Stomach (tissue), 9 donors: ENCODE data around the gene PLAAT3. TPM values are rescaled to one million over a fixed set of nuclear protein-coding genes. Genes with fewer than 3 reads are reported as not detected.
"Not testable (repeated sequence)": the region's sequence is repeated elsewhere in the genome, so short reads cannot be mapped to it uniquely, and the experiment has no call there.

Source experiments
- DNase-seq, 2 donors: peaks; one replicate each; pipeline versions ENCODE4 v3.0.0 to v3.0.0-alpha.2; 2013 to 2019
- H3K27ac ChIP-seq, 5 donors: fragments of 200-600 bp in 4 of 5; sonication (generic) in 4 of 5; one replicate each; pipeline ENCODE4 v1.5.1; 2013 to 2019; ENCODE audit warnings: mild to moderate bottlenecking in 1 of 5, moderate library complexity in 1 of 5
- H3K27me3 ChIP-seq, 3 donors: fragments of 200-600 bp; sonication (generic); one replicate each; pipeline ENCODE4 v1.5.1; 2017 to 2019; ENCODE audit warnings: mixed run types in 1 of 3
- H3K36me3 ChIP-seq, 4 donors: fragments of 200-600 bp; sonication (generic); 1 replicate in 3 of 4; 2 replicates in 1 of 4; pipeline ENCODE4 v1.5.1; 2016 to 2019
- H3K4me1 ChIP-seq, 4 donors: fragments of 200-600 bp; sonication (generic); one replicate each; pipeline ENCODE4 v1.5.1; 2016 to 2019
- H3K4me3 ChIP-seq, 4 donors: fragments of 200-600 bp; sonication (generic) in 3 of 4; one replicate each; pipeline ENCODE4 v1.5.1; 2016 to 2019; ENCODE audit warnings: mild to moderate bottlenecking in 1 of 4
- H3K9me3 ChIP-seq, 4 donors: fragments of 200-600 bp; sonication (generic); one replicate each; pipeline ENCODE4 v1.5.1; 2016 to 2019
- EP300 ChIP-seq: sonication (generic); formaldehyde crosslinking; IDR thresholded peaks from one replicate; pipeline ENCODE4 v1.6.1; 2017; ENCODE audit warnings: antibody characterized with exemption
- POLR2A ChIP-seq, 4 donors: fragments of 450-650 bp; IDR thresholded peaks; one replicate each; pipeline ENCODE4 v1.6.1; 2016; ENCODE audit warnings: antibody characterized with exemption in 4 of 4, control low read depth in 2 of 4, mild to moderate bottlenecking in 1 of 4, moderate library complexity in 1 of 4
- POLR2AphosphoS5 ChIP-seq, 3 donors: sonication (generic); formaldehyde crosslinking; IDR thresholded peaks; one replicate each; pipeline ENCODE4 v1.6.1; 2016; ENCODE audit warnings: antibody characterized with exemption in 3 of 3
- WGBS, 5 donors: extraction: QIAGEN DNeasy Blood & Tissue Kit in 3 of 5; methylation state at CpG; one replicate each; pipeline versions ENCODE4 v1.1.5 to v1.1.7; 2013 to 2018; 5-methylcytosine and 5-hydroxymethylcytosine counted together
- intact Hi-C: fragments of 100-400 bp; cut with DNase I; formaldehyde crosslinking; loops from one replicate; pipeline ENCODE4 v1.15.1; 2023; ENCODE audit warnings: low total_unique reads
- polyA plus RNA-seq, 3 donors: library from polyadenylated mRNA; stranded (reverse); fragments of 200-250 nt; gene quantifications; one replicate each; pipeline ENCODE4 v1.2.3, GENCODE V29; 2013
- total RNA-seq, 5 donors: library from RNA; depleted of rRNA; stranded (reverse); fragments of >200 nt; gene quantifications; one replicate each; pipeline versions ENCODE4 v1.1.0 to v1.2.3, GENCODE V29; 2014 to 2016
- TF ChIP-seq, protein P1 (sequence below), 7 experiments: fragments of 450-650 bp in 4 of 7; fragments of 200-600 bp in 3 of 7; sonication (generic) in 3 of 7; IDR thresholded peaks; one replicate each; pipeline ENCODE4 v1.5.1; 2016 to 2019; ENCODE audit warnings: antibody characterized with exemption in 7 of 7, control low read depth in 2 of 7, mild to moderate bottlenecking in 1 of 7
- donor health status: healthy with polysubstance abuse.
- donor health status: Bipolar disorder and iron deficiency.
- donor health status: healthy.

The PLAAT3 gene
- total and polyA plus RNA-seq, 8 donors: 10.6 to 75.0 (median 38.5) TPM; not detected in 2

- no peak for TF ChIP-seq EP300
- no peak for TF ChIP-seq POLR2AphosphoS5 (IDR thresholded peaks at IDR 0.05)
- no peak for TF ChIP-seq POLR2A (IDR thresholded peaks at IDR 0.05)
- TF ChIP-seq, protein P1, sequence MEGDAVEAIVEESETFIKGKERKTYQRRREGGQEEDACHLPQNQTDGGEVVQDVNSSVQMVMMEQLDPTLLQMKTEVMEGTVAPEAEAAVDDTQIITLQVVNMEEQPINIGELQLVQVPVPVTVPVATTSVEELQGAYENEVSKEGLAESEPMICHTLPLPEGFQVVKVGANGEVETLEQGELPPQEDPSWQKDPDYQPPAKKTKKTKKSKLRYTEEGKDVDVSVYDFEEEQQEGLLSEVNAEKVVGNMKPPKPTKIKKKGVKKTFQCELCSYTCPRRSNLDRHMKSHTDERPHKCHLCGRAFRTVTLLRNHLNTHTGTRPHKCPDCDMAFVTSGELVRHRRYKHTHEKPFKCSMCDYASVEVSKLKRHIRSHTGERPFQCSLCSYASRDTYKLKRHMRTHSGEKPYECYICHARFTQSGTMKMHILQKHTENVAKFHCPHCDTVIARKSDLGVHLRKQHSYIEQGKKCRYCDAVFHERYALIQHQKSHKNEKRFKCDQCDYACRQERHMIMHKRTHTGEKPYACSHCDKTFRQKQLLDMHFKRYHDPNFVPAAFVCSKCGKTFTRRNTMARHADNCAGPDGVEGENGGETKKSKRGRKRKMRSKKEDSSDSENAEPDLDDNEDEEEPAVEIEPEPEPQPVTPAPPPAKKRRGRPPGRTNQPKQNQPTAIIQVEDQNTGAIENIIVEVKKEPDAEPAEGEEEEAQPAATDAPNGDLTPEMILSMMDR (IDR thresholded peaks at IDR 0.05): no peak
- Histone ChIP-seq H3K4me1 (peaks cover 3 to 24% (median 13%) of the 10 kb centered on the region in 4 donors), H3K27me3 (no peaks in the 10 kb centered on the region), H3K9me3 (no peaks in the 10 kb centered on the region), H3K36me3 (no peaks in the 10 kb centered on the region), H3K4me3 (no peak overlapping the region), H3K27ac (no peak overlapping the region)
- DNase-seq: no peak
- intact Hi-C loops: no loop called here
- 90 to 100% (median 98%) methylated on average over 2 of the region's 2 CpGs for WGBS, 5 donors
These were observed 84.2 kb downstream of the PLAAT3 start for GRCh38 chr11:63530021-63530420.

GRCh38 chr11:63529373-63529772, 84.9 kb downstream of the PLAAT3 start:
- H3K4me3 ChIP-seq, H3K27ac ChIP-seq, H3K27me3 ChIP-seq, intact Hi-C loops, H3K36me3 ChIP-seq, DNase-seq, H3K9me3 ChIP-seq: not testable (repeated sequence)
- WGBS, 5 donors: 73 to 85% (median 82%) methylated on average over 6 of the region's 6 CpGs
- H3K4me1 ChIP-seq: peaks cover 3 to 23% (median 13%) of the 10 kb centered on the region in 4 donors

DNA sequence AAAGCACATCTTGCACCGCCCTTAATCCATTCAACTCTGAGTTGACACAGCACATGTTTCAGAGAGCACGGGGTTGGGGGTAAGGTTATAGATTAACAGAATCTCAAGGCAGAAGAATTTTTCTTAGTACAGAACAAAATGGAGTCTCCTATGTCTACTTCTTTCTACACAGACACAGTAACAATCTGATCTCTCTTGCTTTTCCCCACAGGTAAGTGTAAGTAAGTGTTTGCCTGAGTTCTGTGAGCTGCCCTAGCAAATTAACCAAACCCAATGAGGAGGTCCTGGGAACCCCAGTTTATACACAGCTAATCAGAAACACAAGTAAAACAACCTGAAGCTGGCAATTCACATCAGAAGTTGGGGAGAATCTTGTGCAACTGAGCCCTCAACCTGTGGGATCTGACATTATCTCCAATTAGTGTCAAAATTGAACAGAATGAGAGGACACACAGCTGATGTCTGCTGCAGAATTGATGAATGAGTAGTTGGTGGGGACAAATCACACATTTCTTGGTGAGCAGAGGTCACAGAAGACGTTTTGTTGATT, 85.4 kb downstream of the PLAAT3 start:
- H3K27ac ChIP-seq, H3K36me3 ChIP-seq, intact Hi-C loops, H3K4me3 ChIP-seq, DNase-seq, H3K27me3 ChIP-seq, H3K9me3 ChIP-seq: not testable (repeated sequence)
- 43 to 61% (median 52%) methylated on average over 1 of the region's 3 CpGs for WGBS, 5 donors
- peaks cover 3 to 23% (median 13%) of the 10 kb centered on the region in 4 donors for H3K4me1 ChIP-seq

- DNase-seq, H3K4me3 ChIP-seq, H3K27ac ChIP-seq, H3K27me3 ChIP-seq, H3K9me3 ChIP-seq, intact Hi-C loops, H3K36me3 ChIP-seq: not testable (repeated sequence)
- 34 to 51% (median 42%) methylated on average over 3 to 8 of the region's 11 CpGs for WGBS, 5 donors
- H3K4me1 ChIP-seq: peaks cover 3 to 20% (median 13%) of the 10 kb centered on the region in 4 donors
These were observed 86.1 kb downstream of the PLAAT3 start for GRCh38 chr11:63528156-63528555.

DNA sequence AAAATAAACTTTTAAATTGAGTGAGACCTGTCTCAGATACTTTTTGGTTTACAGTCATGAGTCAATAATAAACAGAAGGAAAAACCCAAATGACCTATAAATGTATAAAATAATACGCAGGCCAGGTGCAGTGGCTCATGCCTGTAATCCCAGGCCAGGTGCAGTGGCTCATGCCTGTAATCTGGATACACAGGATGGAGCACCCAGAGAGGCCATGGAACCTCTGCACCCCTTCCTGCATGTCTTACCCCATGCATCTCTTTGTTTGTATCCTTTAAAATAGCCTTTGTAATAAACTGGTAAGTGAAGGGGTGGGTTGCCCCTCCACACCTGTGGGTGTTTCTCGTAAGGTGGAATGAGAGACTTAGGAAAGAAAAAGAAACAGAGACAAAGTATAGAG, 86.6 kb downstream of the PLAAT3 start:
- WGBS, 5 donors: 78 to 96% (median 85%) methylated on average over 2 of the region's 2 CpGs
- H3K4me3 ChIP-seq: no peak overlapping the region
- intact Hi-C loops: no loop called here
- DNase-seq: no peak
- peaks cover under 1 to 15% (median 13%) of the 10 kb centered on the region in 4 donors for H3K4me1 ChIP-seq
- no peak overlapping the region for H3K27ac ChIP-seq
- H3K27me3 ChIP-seq: no peaks in the 10 kb centered on the region
- TF ChIP-seq POLR2AphosphoS5 (IDR thresholded peaks at IDR 0.05): no peak
- TF ChIP-seq, protein P1 (IDR thresholded peaks at IDR 0.05): no peak
- H3K36me3 ChIP-seq: no peaks in the 10 kb centered on the region
- H3K9me3 ChIP-seq: peaks cover 0 to 7% (median 2%) of the 10 kb centered on the region in 4 donors

Other genes starting within 250 kb of the PLAAT3 start
- not detected for gene SLC22A9, start 244.6 kb downstream of the PLAAT3 start, total RNA-seq
- not detected for gene SLC22A9, start 244.6 kb downstream of the PLAAT3 start, polyA plus RNA-seq
- 1 to 10 TPM in 2 of 5 donors, not detected in 3; 1.8 to 2.4 TPM for gene PLAAT5, start 123.3 kb downstream of the PLAAT3 start, total RNA-seq
- 1 to 10 TPM; 1.1 to 1.9 (median 1.9) TPM for gene PLAAT5, start 123.3 kb downstream of the PLAAT3 start, polyA plus RNA-seq
- gene LGALS12, start 108.3 kb downstream of the PLAAT3 start, total RNA-seq: under 1 TPM in 1 of 5 donors, not detected in 4; 0.55 TPM
- 1 to 10 TPM in 1 of 3 donors, under 1 TPM in 2; 0.38 to 1.1 (median 0.44) TPM for gene LGALS12, start 108.3 kb downstream of the PLAAT3 start, polyA plus RNA-seq
- gene PLAAT4, start 77.6 kb downstream of the PLAAT3 start, total RNA-seq: 100 to 1,000 TPM in 1 of 5 donors, 10 to 100 TPM in 3, 1 to 10 TPM in 1; 4.0 to 121 (median 12.7) TPM
- gene PLAAT4, start 77.6 kb downstream of the PLAAT3 start, polyA plus RNA-seq: 100 to 1,000 TPM in 1 of 3 donors, 10 to 100 TPM in 2; 86.9 to 262 (median 98.5) TPM
- 10 to 100 TPM in 1 of 5 donors, 1 to 10 TPM in 1, not detected in 3; 1.3 to 19.5 TPM for gene PLAAT2, start 51.1 kb downstream of the PLAAT3 start, total RNA-seq
- 10 to 100 TPM in 1 of 3 donors, 1 to 10 TPM in 2; 6.8 to 66.7 (median 7.6) TPM for gene PLAAT2, start 51.1 kb downstream of the PLAAT3 start, polyA plus RNA-seq
- gene ATL3, start 56.9 kb upstream of the PLAAT3 start, total RNA-seq: 10 to 100 TPM; 10.1 to 99.3 (median 53.5) TPM
- gene ATL3, start 56.9 kb upstream of the PLAAT3 start, polyA plus RNA-seq: 10 to 100 TPM in 1 of 3 donors, 1 to 10 TPM in 2; 5.7 to 17.7 (median 8.0) TPM
- gene RTN3, start 67.1 kb upstream of the PLAAT3 start, total RNA-seq: 10 to 100 TPM; 22.2 to 83.8 (median 28.6) TPM
- gene RTN3, start 67.1 kb upstream of the PLAAT3 start, polyA plus RNA-seq: 10 to 100 TPM; 26.6 to 61.0 (median 32.0) TPM
- gene ZFTA, start 154.3 kb upstream of the PLAAT3 start, total RNA-seq: 10 to 100 TPM in 2 of 5 donors, 1 to 10 TPM in 3; 1.8 to 16.8 (median 8.8) TPM
- 1 to 10 TPM; 4.4 to 6.9 (median 4.8) TPM for gene ZFTA, start 154.3 kb upstream of the PLAAT3 start, polyA plus RNA-seq
- gene SPINDOC, start 199.0 kb upstream of the PLAAT3 start, total RNA-seq: 10 to 100 TPM in 1 of 5 donors, 1 to 10 TPM in 3, under 1 TPM in 1; 0.45 to 13.6 (median 5.7) TPM
- 10 to 100 TPM in 1 of 3 donors, 1 to 10 TPM in 2; 4.6 to 12.1 (median 5.8) TPM for gene SPINDOC, start 199.0 kb upstream of the PLAAT3 start, polyA plus RNA-seq
- 100 to 1,000 TPM in 1 of 5 donors, 10 to 100 TPM in 4; 13.8 to 128 (median 34.8) TPM for gene MARK2, start 224.7 kb upstream of the PLAAT3 start, total RNA-seq
- gene MARK2, start 224.7 kb upstream of the PLAAT3 start, polyA plus RNA-seq: 10 to 100 TPM in 2 of 3 donors, 1 to 10 TPM in 1; 8.8 to 18.2 (median 13.9) TPM